Mononuclear cell (primary cell): Measurements from ENCODE around the gene ST8SIA6. TPM values are rescaled to one million over a fixed set of nuclear protein-coding genes. Genes with fewer than 3 reads are reported as not detected.
"Not testable (repeated sequence)": the region's sequence is repeated elsewhere in the genome, so short reads cannot be mapped to it uniquely, and the experiment has no call there.

Experiments
- H3K27me3 ChIP-seq: 2 replicates; pipeline ENCODE4 v1.6.0; 2011; ENCODE audit warnings: low read length, control low read depth; ENCODE audit not compliant: insufficient read depth
- H3K4me1 ChIP-seq: 2 replicates; pipeline ENCODE4 v1.5.1; 2011; ENCODE audit warnings: mild to moderate bottlenecking, low read length, control low read depth; ENCODE audit not compliant: insufficient read depth
- H3K4me3 ChIP-seq: 2 replicates; pipeline ENCODE4 v1.5.1; 2011; ENCODE audit warnings: mild to moderate bottlenecking, low read length, moderate library complexity
- H3K9me3 ChIP-seq: 2 replicates; pipeline ENCODE4 v1.5.1; 2011; ENCODE audit warnings: low read depth, mild to moderate bottlenecking, control low read depth, low read length
- total RNA-seq: library from RNA; depleted of rRNA; stranded (reverse); fragments of >200 nt; gene quantifications from one replicate; pipeline ENCODE4 v1.2.3, GENCODE V29; 2012

Gene ST8SIA6
- total RNA-seq, 1 donor, result 1.3 TPM

DNA sequence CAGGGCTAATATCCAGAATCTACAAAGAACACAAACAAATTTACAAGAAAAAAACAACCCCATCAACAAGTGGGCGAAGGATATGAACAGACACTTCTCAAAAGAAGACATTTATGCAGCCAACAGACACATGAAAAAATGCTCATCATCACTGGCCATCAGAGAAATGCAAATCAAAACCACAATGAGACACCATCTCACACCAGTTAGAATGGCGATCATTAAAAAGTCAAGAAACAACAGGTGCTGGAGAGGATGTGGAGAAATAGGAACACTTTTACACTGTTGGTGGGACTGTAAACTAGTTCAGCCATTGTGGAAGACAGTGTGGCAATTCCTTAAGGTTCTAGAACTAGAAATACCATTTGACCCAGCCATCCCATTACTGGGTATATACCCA is 52.4 kb downstream of the ST8SIA6 start:
- not testable (repeated sequence) for H3K4me3 ChIP-seq, H3K9me3 ChIP-seq

GRCh38 chr10:17396004-17396403 is 58.4 kb downstream of the ST8SIA6 start:
- no peaks in the 10 kb centered on the region for H3K9me3 ChIP-seq
- H3K4me1 ChIP-seq, result no peaks in the 10 kb centered on the region
- H3K4me3 ChIP-seq, result no peak overlapping the region
- H3K27me3 ChIP-seq, result no peaks in the 10 kb centered on the region

More for the DNA sequence above, 52.4 kb downstream of the ST8SIA6 start:
- H3K4me1 ChIP-seq, H3K27me3 ChIP-seq: not testable (repeated sequence)

- no peaks in the 10 kb centered on the region for H3K27me3 ChIP-seq
- H3K9me3 ChIP-seq, result no peaks in the 10 kb centered on the region
- no peak overlapping the region for H3K4me3 ChIP-seq
- no peaks in the 10 kb centered on the region for H3K4me1 ChIP-seq
These were observed 59.5 kb downstream of the ST8SIA6 start for GRCh38 chr10:17394854-17395253.

DNA sequence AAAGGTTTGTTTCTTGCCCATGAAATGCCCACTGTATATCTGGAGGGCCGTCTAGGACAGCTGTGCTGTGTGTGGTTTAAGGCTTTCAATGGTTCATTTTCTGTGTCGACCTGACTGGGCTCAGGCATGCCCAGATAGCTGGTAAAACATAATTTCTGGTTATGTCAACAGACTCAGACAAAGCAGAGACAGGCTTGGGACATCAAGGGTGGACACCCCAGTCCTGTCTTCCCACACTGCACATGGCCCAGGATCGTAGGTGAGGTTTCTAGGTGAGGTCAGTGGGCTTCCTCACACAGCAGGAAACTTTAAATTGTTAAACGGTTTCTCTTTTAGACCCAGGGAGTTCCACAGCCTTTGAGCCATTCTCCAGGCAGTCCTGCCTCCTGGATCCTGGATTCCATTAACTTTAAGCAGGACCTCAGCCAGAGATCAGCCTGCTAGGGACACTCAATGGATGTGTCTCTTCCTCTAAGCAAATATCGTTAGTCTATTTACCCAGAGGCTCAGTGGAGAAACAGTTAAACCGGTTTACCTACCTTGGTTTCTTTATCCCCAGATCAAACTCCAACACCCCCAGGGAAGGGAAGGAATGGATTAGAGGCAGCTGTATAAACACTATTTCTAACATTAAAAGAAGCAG is 66.4 kb downstream of the ST8SIA6 start:
- no peak overlapping the region for H3K4me3 ChIP-seq
- H3K9me3 ChIP-seq, result no peaks in the 10 kb centered on the region
- H3K4me1 ChIP-seq, result no peaks in the 10 kb centered on the region
- H3K27me3 ChIP-seq, result no peaks in the 10 kb centered on the region

DNA sequence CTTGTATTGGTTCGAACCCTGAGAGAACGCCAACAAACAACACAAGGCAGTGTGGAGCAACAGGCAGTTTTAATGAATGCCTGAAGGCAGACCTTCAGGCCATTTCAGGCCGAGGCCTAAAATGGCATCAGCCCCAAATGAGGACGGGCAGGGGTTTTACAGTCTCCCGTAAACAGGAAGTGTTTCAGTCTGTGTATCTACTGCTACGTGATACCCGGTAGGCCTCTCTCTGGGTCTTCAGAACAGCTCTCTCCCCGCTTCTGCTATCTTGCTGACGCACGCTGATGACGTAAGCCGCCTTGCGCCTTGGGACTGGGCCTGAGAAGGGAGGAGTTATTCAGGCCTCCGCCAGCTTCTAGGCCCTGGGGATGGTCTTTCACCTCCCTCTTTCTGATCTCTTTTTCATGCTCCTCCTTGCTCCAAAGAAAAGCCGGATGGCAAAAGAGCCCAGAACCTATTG is 67.7 kb downstream of the ST8SIA6 start:
- no peaks in the 10 kb centered on the region for H3K4me1 ChIP-seq
- H3K4me3 ChIP-seq, result no peak overlapping the region
- H3K27me3 ChIP-seq, result no peaks in the 10 kb centered on the region
- H3K9me3 ChIP-seq, result no peaks in the 10 kb centered on the region

- Histone ChIP-seq H3K9me3 (no peaks in the 10 kb centered on the region), H3K4me3 (no peak overlapping the region), H3K4me1 (no peaks in the 10 kb centered on the region), H3K27me3 (no peaks in the 10 kb centered on the region)
These were observed 68.4 kb downstream of the ST8SIA6 start for GRCh38 chr10:17386021-17386420.

- no peaks in the 10 kb centered on the region for H3K9me3 ChIP-seq
- H3K27me3 ChIP-seq, result no peaks in the 10 kb centered on the region
- H3K4me3 ChIP-seq, result no peak overlapping the region
- H3K4me1 ChIP-seq, result no peaks in the 10 kb centered on the region
These were observed 69.3 kb downstream of the ST8SIA6 start for GRCh38 chr10:17385066-17385465.

- no peaks in the 10 kb centered on the region for H3K27me3 ChIP-seq
- no peaks in the 10 kb centered on the region for H3K9me3 ChIP-seq
- H3K4me3 ChIP-seq, result no peak overlapping the region
- H3K4me1 ChIP-seq, result no peaks in the 10 kb centered on the region
These were observed 70.4 kb downstream of the ST8SIA6 start for GRCh38 chr10:17383801-17384555.

DNA sequence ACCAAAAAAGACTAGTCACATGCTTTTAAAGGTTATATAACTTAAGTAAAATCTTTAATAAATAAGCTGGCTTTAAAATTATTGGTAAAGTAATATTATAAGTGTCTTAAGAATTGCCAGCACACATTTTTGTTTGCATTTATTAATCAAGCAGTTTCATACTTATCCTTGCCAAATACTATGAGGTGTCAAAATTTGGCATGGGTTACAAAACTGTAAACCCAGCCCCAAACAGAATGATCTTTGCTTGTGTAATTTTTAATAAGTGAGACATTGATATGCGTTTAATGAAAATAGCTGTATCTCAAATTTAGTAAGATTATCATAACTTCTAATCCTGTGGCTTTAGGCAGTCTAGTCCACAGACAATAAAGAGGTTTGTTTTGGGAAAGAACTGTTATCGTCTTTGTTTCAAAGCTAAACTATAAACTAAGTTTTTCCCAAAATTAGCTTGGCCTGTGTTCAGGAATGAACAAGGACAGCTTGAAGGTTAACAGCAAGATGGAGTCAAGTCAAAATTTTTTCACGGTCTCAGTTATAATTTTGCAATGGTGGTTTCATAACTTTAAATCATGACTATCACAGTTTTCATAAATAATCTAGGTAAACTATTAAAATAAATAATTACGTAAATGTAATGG is 72.8 kb downstream of the ST8SIA6 start:
- Histone ChIP-seq H3K27me3 (no peaks in the 10 kb centered on the region), H3K4me1 (no peaks in the 10 kb centered on the region), H3K4me3 (no peak overlapping the region), H3K9me3 (no peaks in the 10 kb centered on the region)

DNA sequence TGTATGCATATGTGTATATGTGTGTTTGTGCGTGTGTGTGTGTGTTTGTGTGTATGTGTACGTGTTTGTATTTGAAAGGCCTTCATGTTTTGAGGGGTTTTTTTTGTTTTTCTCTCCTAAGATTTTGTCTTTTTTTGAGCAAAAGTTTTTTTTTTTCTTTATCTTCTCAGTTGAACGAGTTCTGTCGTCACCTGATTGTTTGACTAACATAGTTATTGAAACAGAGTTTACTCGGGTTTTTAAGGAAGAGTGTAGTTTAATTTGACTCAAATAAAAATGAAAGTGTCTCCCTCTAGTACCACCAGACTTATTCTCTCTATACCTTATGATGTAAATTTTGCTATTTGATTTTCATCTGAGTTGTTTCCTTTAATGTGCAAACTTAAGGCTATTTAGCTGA is 73.5 kb downstream of the ST8SIA6 start:
- Histone ChIP-seq H3K4me3 (no peak overlapping the region), H3K9me3 (no peaks in the 10 kb centered on the region), H3K4me1 (no peaks in the 10 kb centered on the region), H3K27me3 (no peaks in the 10 kb centered on the region)

DNA sequence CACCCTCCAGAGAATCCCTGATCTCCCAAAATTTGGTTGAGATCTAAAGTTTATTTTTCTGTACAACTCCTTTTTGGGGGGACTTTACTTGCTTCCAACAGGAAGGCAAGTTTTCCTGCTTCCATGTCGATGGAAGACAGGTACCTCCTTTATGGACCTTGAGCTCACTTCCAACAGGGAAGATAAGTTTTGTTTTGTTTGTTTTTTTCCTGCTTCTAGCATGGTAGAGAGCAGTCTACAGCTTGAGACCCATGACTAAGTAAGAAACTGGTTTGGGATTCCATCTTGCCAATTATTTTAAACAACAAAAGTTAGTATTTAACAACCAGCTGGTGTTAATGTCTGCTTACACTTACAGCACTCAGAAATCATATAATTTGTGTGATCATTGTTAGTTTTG is 74.4 kb downstream of the ST8SIA6 start:
- H3K9me3 ChIP-seq, result no peaks in the 10 kb centered on the region
- no peaks in the 10 kb centered on the region for H3K4me1 ChIP-seq
- H3K27me3 ChIP-seq, result no peaks in the 10 kb centered on the region
- no peak overlapping the region for H3K4me3 ChIP-seq

GRCh38 chr10:17379151-17379690 is 75.2 kb downstream of the ST8SIA6 start:
- Histone ChIP-seq H3K4me1 (no peaks in the 10 kb centered on the region), H3K4me3 (no peak overlapping the region), H3K27me3 (no peaks in the 10 kb centered on the region), H3K9me3 (no peaks in the 10 kb centered on the region)

DNA sequence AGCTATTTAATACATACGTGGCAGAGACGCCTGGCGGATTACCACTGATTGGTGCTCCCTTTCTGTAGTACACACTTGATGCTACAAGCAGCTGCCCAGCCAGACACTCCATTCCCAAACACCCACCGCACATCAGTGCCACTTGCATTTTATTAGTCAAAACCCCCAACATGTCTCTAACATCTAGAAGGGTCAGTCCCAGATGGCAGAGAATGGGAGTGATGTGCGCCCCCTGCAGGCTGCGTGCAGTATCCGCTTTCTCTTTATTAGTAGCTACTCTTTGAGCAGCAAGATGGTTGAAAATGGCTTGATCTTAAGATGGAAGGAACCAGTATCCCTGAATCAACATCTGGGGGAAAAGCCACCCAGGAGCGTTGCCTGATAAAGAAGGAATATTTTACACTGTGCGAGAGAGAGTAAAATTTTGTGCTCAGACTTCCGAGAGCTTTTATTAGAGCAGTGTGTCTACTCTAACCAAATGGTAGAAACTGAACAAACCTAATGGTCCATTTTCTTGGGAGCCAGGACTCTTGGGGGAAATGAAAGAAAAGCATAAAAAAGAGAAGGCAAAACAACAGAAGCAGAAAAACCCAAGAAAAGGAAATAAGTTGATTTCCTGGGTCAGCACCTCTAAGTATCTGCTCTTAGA is 78.3 kb downstream of the ST8SIA6 start:
- no peaks in the 10 kb centered on the region for H3K4me1 ChIP-seq
- no peak overlapping the region for H3K4me3 ChIP-seq
- no peaks in the 10 kb centered on the region for H3K9me3 ChIP-seq
- no peaks in the 10 kb centered on the region for H3K27me3 ChIP-seq

DNA sequence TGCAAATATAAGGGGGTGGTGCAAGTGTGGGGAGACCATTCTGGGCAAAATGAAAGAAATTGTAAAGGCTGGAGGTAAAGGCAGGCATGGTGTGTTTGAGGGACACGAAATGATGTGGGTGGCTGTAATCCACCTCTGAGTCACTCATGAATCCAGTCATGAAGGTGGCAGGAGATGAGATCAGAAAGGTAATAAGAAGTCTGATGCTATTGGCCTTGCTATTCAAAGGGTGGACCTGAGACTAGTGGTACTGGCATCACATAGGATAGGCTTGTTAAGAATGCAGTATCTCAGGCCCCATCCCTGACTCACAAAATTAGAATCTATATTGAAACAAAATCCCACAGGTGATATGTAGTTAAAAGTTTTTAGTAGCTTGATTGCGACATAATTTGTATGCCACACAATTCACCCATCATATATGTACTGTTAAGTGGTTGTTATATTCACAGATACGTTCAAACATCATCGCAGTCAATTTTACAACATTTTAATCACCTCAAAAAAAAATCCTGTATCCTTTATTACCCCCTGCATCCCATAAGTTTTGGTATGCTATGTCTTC is 85.6 kb downstream of the ST8SIA6 start:
- Histone ChIP-seq H3K4me1 (no peaks in the 10 kb centered on the region), H3K27me3 (no peaks in the 10 kb centered on the region), H3K9me3 (no peaks in the 10 kb centered on the region)

DNA sequence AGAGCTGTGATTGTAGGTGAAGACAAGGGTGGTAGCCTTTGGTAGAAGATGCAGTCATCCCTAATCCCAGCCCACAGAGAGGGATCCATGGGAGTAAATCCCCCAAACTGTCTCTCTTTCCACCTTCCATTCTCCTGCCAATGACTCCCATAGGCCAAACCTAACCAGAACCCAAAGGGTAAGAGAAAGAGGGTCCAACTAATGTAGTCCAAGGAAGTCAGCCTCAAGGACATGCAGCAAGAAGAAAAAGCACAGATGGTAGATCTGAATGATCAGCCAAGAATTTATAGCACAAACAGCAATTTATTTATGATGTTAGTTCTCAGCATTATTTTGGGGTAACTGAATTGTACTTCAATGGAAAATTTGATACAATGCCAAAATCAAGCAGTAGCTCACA is 87.7 kb downstream of the ST8SIA6 start:
- no peaks in the 10 kb centered on the region for H3K9me3 ChIP-seq
- H3K4me3 ChIP-seq, result no peak overlapping the region
- H3K4me1 ChIP-seq, result no peaks in the 10 kb centered on the region

More for the DNA sequence above, 85.6 kb downstream of the ST8SIA6 start:
- no peak overlapping the region for H3K4me3 ChIP-seq

More for the DNA sequence above, 87.7 kb downstream of the ST8SIA6 start:
- H3K27me3 ChIP-seq, result no peaks in the 10 kb centered on the region
